ENCODE results near the gene GPR158.

Gene GPR158

DNA sequence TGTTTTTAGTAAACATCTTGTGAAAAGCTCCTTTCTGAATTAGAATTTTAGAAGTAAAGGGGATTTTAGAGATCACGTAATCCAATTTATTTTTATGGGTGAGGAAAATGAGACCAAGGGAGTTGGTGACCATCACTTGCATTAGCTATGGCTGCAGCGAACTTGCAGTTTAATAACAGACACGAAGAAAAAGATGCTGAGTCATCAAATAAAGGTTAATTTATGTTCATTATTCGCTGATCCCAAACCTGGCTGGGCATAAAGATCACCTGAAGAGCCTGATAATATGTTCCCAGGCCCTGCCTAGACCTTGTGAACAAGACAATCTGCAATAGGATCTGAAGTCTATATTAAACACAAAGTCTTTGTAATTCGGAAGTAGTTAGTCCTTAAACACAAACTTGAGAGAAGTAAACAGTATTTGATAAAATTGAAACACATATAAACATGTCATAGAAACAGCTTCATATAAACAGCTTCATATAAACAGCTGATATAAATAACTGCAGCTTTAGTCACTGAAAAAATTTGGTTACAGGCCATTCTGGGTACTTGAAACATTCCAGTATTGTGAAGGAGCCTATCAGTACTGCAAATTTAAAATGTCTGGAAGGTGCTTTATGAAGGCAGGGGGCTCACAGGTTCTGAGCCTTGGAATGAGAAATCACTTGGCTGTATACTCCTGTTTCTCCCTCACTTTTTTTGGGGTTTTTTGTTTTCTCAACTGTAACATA is 16.5 kb downstream of the GPR158 start:
- DNase-seq (ENCODE audit: low read depth) = no peak

DNA sequence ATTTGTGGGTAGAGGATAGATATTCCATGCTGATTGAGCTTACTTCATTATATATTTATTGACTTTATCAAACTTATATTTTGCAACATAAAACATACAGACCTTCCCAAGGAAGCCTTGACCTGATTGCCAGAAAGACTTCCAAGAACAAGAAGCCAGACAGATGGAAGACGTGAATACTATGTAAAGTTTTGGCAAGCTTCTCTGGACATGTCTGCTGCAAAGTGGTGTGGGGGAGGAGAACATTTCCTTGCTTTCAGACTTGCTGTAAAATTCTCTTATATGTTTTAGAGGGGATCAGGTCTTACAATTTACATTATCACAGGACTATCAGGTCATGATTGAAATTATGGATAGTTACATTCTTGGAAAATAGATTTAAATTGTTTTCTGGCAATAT is 23.4 kb downstream of the GPR158 start:
- DNase-seq (ENCODE audit: low read depth) = no peak

DNA sequence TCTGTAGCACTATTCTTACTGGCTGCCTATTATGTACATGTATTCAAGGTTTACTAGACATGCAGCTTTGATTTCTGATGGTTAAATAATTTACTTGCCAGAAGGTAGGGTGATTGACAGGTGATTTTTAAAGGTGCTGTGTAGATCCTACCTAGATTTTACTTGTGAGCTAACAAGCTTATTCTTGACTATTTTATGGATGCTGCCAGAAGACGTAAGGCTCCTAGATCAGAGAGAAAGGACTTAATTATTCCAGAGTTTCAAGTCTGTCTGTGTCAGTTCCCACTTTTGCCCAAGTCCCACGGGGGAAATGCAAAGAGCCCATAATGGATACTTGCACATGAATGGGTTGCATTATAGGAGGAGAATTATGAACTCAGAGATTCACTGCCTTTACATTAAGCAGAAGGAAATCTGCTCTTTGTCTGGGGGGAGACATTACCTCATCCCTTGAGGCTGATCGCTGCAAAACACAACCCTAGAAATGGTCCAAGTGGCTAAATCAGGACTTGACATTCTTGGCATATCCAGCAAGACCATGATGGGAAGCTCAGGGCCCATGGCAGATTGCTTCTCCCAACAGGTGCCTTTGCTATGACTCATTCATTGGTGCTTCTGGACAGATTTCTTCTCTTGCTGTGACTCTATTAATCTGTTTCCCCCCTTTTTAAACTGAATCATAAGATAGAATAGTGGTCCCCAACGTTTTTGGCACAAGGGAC is 32.1 kb downstream of the GPR158 start:
- no peak for DNase-seq (ENCODE audit: low read depth)

DNA sequence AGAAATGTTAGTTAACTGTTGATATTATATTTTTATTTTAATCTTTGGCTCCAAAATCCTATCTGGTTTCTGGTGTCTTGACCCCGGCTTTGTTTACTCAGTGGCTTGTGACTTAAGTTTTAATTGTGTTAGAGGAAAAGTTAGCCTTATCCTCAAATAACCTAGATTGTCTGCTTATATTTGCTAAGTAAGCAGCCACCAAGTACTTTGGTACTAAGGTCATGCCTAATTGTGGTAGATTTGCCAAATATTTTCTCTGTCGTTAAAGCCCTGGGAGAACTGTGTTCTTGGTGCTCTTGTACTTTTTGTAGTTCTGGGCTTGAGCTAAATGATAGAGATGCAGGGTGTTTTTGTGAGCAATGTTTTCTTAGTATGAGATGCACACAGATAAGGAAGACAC is 34.8 kb downstream of the GPR158 start:
- DNase-seq (ENCODE audit: low read depth) = no peak

DNA sequence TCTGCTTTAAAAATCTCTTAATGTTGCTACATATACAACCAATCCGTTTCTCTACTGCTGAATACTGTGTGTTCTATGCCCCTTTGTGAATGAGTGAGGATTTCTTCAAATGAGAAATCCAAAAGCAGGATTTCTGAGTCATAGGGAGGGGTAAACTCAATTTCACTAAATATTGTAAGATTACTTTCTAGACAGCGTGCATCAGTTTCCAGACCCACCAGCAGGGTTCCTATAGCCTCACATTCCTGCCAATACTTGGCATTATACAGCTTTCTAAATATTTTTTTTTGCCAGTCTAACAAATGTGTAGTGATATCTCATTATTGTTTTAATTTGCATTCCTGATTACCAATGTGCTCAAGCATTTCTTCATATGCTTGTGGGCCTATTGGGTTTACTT is 35.5 kb downstream of the GPR158 start:
- no peak for DNase-seq (ENCODE audit: low read depth)

DNA sequence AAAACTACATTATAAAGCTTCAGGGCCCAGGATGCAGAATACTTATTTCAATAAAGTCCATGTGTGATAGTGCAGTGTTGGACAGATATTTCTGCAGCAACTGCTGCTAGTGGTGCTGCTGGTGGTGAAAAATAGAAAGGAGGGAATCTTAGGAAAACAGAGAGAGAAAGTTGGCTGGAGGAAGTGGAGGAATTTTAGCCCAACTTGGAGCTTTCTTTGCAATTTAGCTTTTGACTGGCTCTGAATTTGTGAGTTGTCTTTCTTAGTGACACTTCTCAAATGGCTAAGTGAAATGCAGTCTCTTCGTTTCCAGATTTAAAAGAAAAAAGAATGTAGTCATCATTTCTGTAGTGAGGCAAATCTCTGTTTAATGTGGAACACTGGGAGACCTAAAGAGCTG is 45.4 kb downstream of the GPR158 start:
- no peak for DNase-seq (ENCODE audit: low read depth)

DNA sequence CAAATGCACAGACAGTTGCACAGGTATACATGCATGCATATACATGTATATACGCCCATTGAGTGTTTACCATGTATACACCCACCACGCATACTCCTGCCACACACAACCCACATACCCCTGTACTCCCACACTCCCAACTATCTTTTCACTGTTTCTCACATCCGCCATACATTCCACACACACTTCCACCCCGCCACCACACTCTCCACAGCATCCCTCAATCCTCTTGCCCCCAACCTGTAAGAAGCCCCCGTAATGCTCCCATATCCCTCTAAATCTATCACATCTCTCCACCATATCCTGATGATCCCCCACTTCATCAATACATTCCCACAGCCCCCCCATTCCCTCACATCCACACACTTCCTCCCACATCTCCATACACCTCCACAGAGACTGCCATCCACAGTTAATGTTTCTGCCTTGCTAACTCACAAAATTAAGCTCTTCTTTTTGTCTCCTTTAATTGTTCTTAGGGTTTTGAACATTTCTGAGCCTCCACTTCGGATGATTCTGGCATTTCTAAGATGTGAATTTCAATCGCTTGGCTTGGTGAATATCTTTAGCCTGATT is 47.4 kb downstream of the GPR158 start:
- no peak for DNase-seq (ENCODE audit: low read depth)

DNA sequence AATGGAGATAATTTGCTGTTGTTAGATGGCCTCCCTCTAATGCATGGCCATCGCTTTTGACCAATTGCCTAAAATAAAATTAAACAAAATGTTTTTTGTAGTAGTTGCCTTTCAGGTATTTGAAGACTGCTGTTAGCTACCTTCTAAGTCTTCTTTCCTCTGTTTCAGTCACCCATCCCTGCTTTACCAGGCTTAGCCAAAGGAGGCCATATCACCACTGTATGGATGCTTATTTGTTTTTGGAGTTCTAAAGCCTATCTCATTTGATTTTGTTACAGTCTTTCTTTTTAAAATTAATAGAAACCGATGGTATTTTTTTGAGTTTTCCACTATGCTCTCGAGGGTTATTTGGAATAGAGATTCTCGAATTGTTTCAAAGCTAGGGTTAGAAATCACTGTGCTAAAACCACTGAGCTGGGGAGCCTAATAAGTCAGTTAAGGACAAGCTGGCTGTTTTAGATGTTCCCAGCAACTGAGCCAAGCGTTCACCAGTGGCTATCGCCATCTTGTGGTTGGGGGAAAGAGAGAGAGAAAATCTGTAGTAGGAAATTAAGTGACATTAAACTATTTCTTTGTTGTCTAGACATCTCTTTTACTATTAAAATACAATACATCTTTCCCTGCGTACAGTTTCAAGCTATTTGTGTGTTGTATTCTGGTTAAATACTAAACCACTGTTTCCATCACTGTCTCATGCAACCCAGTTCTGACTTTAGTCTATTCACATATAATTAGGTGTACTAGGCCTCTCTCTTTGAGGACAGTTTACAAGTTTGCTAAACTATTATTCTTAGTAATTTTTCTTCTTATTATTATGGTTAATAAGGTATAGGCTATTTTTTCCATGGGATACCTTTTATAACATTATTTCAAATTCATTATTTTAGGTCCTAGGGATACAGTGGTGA is 52.2 kb downstream of the GPR158 start:
- DNase-seq (ENCODE audit: low read depth) = peak; percentile 60

DNA sequence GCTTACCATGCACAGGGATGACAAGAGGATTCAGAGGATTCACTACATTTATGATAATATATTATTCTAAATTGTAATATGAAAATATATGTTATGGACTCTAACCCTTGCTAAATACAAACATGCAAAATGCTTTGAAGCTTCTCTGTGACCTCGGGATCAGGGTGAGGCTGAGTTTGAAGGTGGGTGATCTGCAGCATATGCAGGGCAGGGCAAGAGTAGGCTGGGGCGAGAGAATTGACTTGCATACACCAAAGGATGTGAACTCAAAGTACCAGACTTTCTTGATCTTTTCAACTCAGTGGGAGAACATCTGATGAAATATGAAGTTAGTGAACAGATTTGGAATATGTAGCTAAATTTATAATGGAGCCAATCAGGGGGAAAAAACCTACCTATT is 57.0 kb downstream of the GPR158 start:
- no peak for DNase-seq (ENCODE audit: low read depth)

DNA sequence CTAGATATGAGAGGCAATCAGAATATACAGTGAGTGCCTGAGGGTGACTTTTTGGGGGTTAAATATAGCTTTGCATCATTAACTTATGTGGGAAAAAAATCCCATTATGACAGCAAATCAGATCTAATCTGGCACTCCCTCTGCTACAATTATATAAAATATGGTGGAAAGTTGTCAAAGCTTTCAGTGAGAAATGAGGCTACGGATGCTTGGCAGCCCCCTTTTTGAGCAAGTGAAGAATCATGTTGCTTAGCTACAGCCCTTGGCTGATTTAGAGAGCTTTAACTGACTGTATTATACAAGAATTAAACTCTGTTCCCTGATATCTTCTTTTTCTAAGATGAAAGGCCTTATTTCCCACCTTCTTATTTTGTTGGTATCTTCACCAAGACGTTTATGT is 57.4 kb downstream of the GPR158 start:
- DNase-seq (ENCODE audit: low read depth) = no peak

DNA sequence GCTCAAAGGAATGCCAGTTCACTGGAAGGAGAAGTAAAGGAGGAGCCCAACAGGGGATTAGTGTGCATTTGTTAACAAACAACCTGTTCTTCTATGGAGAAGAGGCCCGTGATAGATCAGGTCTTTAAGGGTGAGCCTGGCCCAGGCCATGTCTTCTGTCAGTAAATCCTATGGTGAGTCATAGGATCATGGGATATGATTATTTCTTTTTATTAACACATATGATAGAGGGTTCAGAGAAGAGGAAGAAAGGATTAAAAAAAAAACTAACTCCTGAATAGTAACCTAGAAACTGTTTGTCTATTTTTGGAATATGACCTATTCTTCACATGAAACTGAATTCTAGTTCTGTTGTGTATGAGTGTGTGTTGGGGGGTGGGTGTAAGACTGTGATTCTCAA is 70.4 kb downstream of the GPR158 start:
- DNase-seq (ENCODE audit: low read depth) = no peak

DNA sequence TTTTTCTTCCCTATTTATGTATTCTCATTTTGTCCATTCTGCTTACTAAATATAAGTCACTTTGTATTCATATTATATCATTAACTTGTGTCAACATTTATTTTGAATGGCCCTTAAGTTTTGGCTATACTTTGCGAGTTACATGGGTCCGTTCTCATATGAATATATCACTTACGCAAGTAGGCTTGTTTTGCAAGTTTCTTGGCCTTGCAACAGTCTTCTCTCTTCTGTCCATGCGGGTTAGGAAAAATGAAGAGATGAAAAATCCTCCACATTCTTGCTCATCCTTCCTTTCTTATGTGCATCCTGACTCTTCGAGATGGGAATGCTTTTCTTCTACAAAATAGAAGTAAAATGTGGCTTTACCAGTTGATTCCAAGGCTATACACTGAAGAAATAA is 82.8 kb downstream of the GPR158 start:
- no peak for DNase-seq (ENCODE audit: low read depth)

DNA sequence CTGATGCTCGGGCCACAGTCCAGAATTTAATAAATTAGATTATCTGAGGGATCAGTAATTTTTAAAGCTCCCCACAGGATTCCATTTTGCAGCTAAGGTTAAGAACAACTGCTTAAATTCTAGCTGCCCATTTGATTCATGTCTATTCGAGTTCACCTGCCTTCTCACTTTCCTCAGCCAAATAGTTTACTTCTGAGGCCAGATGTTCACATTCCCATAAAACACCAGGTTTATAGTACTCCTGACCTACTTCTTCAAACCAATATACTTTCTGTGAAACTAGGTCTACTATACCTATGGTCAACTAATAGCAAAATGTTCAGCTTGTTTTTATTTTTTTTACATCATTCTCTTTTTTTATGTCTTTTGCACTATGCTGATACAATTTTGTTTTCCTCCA is 86.3 kb downstream of the GPR158 start:
- no peak for DNase-seq (ENCODE audit: low read depth)

DNA sequence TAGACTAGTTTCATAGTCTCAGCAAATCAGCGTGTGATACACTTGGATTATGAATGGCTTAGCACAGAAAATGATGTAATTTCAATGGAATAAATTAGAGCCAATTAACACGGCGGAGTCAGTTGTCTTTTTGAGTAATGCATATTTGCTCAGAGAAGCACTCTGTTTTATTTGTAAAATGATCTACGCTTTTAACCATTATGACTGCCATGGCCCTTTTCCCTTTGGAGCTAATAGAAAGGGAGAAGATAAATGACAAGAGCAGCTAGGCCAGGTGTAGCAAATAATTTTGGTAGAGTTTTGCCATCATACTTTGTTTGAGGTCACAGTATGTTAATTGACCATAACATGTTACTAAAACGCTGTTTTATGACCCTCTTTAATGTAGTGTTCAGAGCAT is 86.8 kb downstream of the GPR158 start:
- DNase-seq (ENCODE audit: low read depth) = no peak

DNA sequence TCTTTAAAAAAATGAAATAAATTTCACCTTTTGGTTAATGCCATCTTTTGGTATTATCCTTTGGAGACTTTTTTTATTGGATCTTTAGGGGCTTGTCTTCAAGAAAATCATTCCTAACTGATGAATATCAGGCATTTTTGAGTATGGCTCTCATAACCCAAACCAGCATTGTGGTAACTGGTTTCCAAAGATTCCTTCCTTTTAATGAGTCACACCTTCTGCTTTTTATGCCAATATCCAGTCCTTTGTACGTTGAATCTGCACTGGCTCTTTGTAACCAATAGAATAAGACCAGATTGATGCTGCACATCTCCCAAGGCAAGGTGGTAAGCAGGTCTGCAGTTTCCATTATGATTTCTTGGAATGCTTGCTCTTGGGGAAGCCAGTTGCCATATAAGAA is 89.1 kb downstream of the GPR158 start:
- DNase-seq (ENCODE audit: low read depth) = no peak

DNA sequence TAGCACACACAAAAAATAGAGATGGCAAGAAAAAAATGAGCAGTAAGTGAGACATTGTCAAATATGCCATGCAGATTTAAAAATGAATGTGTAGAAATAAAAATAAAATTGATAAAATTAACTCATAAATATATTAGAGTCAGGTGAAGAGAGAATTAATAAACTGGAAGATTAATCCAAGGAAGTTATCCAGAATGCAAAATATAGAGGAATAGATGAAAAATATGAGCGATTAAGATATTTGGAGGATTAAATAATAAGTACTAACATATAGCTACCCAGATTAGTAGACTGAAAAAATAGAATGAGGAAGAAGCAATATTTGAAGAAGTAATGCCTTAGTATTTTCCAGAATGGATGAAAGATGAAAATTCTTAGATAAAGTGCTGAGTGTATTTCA is 103.4 kb downstream of the GPR158 start:
- DNase-seq (ENCODE audit: low read depth) = no peak

DNA sequence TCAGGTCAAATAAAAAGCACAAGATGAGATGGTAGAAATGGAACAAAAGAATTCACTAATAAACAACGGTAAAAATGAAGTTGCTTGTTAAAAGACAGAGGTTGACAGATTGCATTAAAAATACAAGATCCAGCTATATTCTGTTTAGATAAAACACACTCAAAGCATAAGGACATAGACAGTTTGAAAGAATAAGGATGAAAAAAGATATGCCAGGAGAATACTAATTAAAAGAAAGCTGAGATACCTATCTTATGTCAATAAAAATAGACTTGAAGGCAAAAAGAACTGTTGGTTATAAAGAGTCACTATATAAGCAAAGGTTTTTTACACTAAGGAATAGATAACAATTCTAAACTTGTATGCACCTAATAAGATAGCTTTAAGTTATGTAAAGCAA is 105.3 kb downstream of the GPR158 start:
- no peak for DNase-seq (ENCODE audit: low read depth)

DNA sequence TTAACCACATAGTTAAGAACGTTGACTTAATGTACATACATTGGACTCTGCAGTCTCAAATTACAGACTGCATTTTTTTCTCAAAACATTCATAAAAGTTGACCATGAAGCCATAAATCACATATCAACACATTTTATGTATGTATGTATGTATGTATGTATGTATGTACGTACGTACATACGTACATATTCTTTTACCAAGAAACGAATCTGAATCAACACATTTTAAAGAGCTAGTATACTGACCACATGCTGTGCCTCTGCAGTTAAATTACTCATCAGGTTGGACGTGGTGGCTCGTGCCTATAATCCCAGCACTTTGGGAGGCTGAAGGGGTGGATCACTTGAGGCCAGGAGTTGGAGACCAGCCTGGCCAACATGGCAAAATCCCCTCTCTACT is 105.8 kb downstream of the GPR158 start:
- DNase-seq (ENCODE audit: low read depth) = no peak

DNA sequence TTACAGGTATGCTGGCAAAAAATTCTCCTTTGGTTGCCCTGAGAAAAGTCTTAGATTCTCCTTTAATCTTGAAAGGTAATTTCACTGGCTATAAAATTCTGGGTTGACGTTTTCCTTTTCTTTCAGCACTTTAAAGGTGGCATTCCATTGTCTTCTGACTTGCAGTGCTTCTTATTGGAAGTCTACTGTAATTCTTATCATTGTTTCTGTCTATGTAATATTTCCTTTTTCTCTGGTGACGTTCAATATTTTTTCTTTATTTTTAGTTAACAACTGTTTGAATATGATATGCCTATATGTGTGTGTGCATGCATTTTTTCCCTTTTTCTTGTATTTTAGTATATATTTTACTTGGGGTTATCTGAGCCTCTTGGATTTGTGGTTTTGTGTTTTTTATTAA is 111.0 kb downstream of the GPR158 start:
- DNase-seq (ENCODE audit: low read depth) = no peak

DNA sequence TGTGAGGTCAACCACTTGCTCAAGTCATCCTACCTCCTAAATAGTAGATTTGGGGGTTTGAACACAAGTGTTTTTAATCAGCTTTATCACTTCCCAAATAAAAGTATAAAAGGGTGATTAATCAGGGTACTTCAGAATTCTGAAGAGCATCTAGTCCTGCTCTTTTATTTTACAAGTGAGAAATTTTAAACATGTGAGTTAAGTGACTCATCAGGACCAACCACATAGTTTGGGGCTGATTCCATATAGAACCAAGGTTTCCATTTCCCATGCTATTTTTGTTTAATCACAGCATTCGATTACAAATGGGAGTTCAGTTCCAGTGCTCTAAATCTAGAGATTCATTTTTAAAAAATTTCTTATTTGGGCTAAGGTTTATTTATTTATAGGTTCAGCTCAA is 113.4 kb downstream of the GPR158 start:
- DNase-seq (ENCODE audit: low read depth) = no peak

DNA sequence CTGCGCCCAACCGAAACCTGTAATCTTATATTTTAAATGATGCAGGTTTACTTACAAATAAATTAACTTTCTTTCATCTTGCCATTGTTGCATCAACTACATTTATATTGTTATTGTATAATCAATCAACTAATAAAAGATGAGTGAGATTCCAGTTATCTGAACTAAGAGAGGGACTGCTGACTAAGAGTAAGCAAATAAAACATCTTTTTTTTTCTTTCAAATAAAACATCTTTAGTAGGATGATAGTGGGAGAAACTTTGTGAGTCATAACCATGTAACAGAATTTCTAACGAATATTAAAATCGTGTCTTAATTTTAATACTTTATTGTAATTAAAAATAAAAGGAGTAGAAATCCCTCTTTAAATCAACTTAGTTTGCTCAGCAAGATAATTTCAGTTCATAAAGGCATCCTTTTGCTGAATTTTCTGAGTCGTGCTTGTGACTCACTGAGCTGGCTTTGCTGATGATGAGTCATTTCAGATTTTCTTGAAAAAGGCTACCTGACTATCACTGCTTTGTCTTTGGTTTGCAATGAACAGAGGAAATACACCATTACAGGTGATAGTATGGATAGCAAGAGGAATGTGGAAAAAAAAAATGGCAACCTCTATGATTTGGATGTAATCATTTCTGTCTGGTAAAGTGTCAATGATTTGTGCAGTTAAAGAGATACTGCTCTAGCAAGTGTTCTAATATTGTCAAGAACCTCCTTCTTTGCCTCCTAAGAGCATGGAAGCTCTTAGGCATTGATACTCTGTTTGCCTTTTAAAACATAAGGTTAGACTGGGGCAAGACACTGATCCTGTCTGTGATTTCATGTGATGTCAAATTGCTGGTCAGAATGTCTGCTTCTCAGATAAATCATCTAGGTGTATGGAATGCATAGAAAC is 119.5 kb downstream of the GPR158 start:
- DNase-seq (ENCODE audit: low read depth) = peak; percentile 35

DNA sequence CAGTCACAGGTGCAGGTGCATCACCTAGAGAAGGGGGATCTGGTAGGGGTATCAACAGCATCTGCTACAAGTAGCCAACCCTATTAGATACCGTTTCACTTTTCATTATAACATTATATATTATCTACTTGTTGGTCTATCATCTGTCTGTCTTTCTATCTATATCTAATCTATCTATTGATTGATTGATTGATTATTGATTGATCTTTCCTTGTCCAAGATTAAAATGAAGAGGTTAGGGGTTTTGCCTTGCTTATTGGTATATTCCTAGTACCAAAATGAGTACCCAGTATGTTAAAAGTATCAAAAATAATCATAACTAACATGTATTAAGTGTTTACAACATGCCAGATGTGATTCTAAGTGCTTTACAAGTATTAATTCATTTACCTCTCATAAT is 121.5 kb downstream of the GPR158 start:
- no peak for DNase-seq (ENCODE audit: low read depth)
